GM10248 (cell line): ENCODE measurements around the gene MAP4K1.
A peak's percentile ranks its signal among the peaks of the same experiment; 100 is the strongest.
"Not testable (repeated sequence)": the region's sequence is repeated elsewhere in the genome, so short reads cannot be mapped to it uniquely, and the experiment has no call there.

Source experiments
- CTCF ChIA-PET: fragments of 300-600 bp; sonication (Branson Sonifier 250); formaldehyde crosslinking; extraction: SDS; loops from one replicate; lab custom pipeline; 2021; ENCODE audit warnings: antibody characterized with exemption; lab: Yijun Ruan, JAX
- POLR2A ChIA-PET: fragments of 350-650 bp; sonication (Branson Sonifier 250); formaldehyde crosslinking; extraction: SDS; loops from one replicate; lab custom pipeline; 2020; ENCODE audit warnings: antibody characterized with exemption; lab: Yijun Ruan, JAX
- DNase-seq: peaks from one replicate; pipeline ENCODE4 v3.0.0; 2012; ENCODE audit errors: extremely low spot score
- TF ChIP-seq, protein P1 (sequence below): IDR thresholded peaks from 2 replicates; pipeline ENCODE4 v1.5.1; 2012; ENCODE audit warnings: mild to moderate bottlenecking, low read depth; ENCODE audit errors: extremely low read depth, missing control alignments, control extremely low read depth

Gene MAP4K1

DNA sequence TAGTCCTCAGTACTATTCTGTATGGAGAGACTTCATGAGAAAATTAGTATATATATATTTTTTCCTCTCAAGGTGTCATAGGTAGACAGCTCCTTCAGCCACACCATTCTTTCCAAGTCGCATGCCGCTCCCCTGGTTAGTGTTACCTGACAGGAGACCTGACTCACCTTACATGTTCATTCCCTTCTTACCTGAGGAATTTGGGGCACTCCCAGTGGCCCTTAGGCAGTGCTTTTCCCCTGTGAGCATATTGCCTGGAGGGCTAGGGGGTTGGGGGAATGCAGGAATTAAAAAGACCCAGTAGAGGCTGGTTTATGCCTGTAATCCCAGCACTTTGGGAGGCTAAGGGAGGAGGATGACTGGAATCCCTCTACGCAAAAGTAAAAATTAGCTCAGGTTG lies 20.7 kb upstream of the MAP4K1 start:
- ChIA-PET CTCF (interaction anchor here (0.8 to 6.8 kb wide), 6 partner anchors 9 to 155 kb away, joined by 3 to 91 read pairs (median 8); partner anchors contain the start of genes ACTN4, EIF3K and MAP4K1), POLR2A (no interaction called here)
- TF ChIP-seq, protein P1, sequence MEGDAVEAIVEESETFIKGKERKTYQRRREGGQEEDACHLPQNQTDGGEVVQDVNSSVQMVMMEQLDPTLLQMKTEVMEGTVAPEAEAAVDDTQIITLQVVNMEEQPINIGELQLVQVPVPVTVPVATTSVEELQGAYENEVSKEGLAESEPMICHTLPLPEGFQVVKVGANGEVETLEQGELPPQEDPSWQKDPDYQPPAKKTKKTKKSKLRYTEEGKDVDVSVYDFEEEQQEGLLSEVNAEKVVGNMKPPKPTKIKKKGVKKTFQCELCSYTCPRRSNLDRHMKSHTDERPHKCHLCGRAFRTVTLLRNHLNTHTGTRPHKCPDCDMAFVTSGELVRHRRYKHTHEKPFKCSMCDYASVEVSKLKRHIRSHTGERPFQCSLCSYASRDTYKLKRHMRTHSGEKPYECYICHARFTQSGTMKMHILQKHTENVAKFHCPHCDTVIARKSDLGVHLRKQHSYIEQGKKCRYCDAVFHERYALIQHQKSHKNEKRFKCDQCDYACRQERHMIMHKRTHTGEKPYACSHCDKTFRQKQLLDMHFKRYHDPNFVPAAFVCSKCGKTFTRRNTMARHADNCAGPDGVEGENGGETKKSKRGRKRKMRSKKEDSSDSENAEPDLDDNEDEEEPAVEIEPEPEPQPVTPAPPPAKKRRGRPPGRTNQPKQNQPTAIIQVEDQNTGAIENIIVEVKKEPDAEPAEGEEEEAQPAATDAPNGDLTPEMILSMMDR = no peak
- DNase-seq = no peak

DNA sequence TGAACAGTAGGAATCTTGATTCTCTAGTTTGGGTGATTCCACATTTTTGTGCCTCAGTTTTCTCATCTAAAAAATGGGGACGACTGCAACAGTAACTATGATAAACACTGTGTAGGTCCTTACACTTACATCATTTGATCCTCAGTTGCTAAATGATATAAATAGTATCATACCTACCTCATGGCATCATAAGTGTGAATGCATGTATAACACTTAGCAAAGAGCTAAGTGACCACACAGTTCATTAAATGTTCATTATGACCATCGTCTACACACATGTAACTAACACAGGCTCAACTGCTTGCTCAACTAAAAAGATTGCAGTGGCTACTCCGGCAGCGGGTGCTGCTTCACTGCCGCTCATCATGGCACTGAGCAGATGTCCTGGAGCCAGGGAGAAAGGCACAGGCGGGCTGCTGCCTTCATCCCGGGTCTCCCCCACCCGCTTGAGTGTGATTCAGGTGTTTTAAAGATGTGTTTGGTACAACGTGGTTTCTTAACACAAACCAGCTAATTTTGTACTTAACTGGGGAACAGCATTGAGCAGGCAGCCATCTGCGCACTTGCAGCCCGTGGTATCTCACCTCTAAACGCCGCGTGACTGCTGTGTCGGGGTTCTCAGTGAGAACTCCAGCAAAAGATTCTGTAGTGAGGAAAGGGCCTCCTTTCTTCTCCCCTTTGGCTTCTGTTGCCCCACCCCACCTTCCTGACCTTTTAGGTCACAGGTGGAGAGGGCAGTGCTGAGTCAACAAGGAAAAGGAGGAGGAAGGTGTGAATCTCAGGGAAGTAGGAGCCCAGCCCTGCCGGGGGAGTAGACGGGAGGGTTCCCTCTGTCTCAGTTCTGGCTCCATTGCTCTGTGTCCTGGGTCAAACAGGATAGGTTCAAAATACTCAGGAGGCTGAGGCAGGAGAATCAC lies 18.0 kb upstream of the MAP4K1 start:
- no peak for DNase-seq
- ChIA-PET CTCF (interaction anchor here (1.0 to 6.8 kb wide), 30 partner anchors 10 to 317 kb away, joined by 3 to 91 read pairs (median 5); partner anchors contain the start of genes ACTN4, CCER2, EIF3K and FAM98C), POLR2A (interaction anchor here (0.6 kb wide), 1 partner anchor 158 kb away, joined by 3 read pairs; no protein-coding TSS in a partner anchor)
- TF ChIP-seq, protein P1 = no peak

DNA sequence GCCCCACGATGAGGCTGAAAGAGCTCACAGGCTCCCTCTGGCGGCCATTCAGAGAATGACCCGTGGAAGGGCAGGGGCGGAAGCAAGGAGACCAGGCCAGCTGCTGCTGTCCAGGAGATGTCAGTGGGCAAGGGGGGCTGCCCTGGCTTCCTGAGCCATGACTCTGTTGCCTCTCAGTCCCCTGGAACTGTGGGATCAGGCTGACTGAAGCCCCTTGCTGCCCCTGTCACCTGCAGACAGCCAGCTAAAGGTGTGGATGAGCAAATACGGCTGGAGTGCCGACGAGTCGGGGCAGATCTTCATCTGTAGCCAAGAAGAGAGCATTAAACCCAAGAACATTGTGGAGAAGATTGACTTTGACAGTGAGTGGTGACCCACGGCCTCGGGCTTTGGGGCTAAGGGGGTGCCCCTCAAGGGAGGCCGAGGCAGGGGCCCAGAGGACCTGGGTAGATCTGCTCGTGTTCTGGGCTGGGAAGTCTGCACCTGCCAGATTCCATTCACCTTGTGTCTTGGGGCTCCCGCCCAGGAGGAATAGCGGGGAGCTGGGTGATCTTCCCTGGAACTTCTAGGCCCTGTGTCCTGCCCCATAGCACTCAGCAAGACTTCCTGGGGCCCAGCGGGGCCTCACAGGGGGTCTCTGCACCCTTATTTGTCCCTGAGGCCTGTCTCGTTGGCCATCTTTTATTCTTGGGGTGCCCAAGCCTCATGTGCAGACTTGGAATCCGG lies 17.2 kb upstream of the MAP4K1 start:
- DNase-seq = peak; percentile 82
- CTCF ChIA-PET = interaction anchor here (0.6 to 6.8 kb wide), 44 partner anchors 9 to 299 kb away, joined by 3 to 91 read pairs (median 4); partner anchors contain the start of genes ACTN4, CCER2, EIF3K and FAM98C
- POLR2A ChIA-PET = interaction anchor here (0.6 to 1.0 kb wide), 2 partner anchors 9 to 159 kb away, joined by 3 read pairs; no protein-coding TSS in a partner anchor
- TF ChIP-seq, protein P1 = peak; percentile 83

DNA sequence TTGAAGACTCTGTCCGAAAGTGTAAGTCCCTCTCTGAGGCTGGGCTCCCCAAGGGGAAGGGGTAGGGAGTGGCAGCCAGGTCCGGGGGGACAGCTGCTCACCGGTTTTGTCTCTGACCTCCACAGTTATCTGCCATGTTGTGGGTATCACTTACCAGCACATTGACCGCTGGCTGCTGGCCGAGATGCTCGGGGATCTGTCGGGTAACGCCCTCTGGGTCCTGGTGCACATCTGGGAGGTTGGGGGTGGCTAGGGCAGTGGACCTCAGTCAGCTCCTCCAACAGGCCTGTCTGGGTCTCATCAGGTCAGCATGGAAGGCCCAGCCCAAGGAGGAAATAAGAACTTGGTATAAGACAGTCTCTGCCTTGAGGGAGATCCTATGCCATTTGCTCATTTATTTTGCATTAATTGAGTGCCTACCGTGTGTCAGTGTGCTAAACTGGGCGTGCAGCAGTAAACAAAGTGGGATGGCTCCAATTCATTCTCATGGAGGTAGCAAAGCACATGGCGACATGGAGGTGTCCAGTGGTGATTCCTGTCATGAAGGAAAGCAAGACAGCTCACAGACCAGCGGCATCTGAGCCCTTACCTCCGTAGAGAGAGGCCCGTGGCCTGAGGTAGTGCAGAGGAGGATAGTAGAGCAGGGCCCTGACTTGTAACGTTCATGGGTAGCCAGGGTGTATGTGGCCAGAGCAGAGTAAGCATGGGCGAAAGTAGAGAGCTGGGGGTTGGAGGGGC lies 14.9 kb upstream of the MAP4K1 start:
- TF ChIP-seq, protein P1 = no peak
- CTCF ChIA-PET = interaction anchor here (2.2 to 6.8 kb wide), 5 partner anchors 13 to 230 kb away, joined by 19 to 91 read pairs (median 64); partner anchors contain the start of genes ACTN4, EIF3K, FAM98C and MAP4K1
- POLR2A ChIA-PET = interaction anchor here (0.6 kb wide), 1 partner anchor 216 kb away, joined by 7 read pairs; no protein-coding TSS in a partner anchor
- no peak for DNase-seq

DNA sequence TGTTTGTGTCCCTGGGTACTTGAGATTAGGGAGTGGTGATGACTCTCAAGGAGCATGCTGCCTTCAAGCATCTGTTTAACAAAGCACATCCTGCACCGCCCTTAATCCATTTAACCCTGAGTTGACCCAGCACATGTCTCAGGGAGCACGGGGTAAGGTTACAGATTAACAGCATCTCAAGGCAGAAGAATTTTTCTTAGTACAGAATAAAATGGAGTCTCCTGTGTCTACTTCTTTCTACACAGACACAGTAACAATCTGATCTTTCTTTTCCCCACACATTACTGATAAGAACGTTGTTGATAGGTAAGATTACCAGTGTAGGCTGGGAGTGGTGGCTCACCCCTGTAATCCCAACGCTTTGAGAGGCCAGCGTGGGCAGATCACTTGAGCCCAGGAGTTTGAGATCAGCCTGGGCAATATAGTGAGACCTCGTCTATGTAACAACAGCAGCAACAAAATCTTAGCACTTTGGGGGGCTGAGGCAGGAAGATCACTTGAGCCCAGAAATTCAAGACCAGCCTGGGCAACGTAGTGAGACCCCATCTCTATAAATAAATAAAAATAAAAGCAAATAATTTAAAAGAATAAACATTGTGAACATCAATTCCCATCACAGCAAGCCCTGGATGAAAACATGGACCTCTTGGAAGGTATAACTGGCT lies 14.2 kb upstream of the MAP4K1 start:
- POLR2A ChIA-PET = interaction anchor here (0.6 kb wide), 1 partner anchor 215 kb away, joined by 7 read pairs; no protein-coding TSS in a partner anchor
- not testable (repeated sequence) for DNase-seq
- CTCF ChIA-PET = interaction anchor here (4.0 kb wide), 1 partner anchor 87 kb away, joined by 64 read pairs; no protein-coding TSS in a partner anchor

DNA sequence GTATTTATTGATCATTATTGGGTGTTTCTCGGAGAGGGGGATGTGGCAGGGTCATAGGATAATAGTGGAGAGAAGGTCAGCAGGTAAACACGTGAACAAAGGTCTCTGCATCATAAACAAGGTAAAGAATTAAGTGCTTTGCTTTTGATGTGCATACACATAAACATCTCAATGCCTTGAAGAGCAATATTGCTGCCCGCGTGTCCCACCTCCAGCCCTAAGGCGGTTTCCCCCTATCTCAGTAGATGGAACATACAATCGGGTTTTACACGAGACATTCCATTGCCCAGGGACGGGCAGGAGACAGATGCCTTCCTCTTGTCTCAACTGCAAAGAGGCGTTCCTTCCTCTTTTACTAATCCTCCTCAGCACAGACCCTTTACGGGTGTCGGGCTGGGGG lies 13.5 kb upstream of the MAP4K1 start:
- DNase-seq, CTCF ChIA-PET, POLR2A ChIA-PET: not testable (repeated sequence)
